Right hindlimb (tissue), 1 donor: Measurements from ENCODE around the gene PDK1.
A peak's percentile ranks its signal among the peaks of the same experiment; 100 is the strongest.
"Not testable (repeated sequence)": the region's sequence is repeated elsewhere in the genome, so short reads cannot be mapped to it uniquely, and the experiment has no call there.

Source experiments
- DNase-seq: peaks from one replicate; pipeline ENCODE4 v3.0.0-alpha.2; 2018

The PDK1 gene

DNA sequence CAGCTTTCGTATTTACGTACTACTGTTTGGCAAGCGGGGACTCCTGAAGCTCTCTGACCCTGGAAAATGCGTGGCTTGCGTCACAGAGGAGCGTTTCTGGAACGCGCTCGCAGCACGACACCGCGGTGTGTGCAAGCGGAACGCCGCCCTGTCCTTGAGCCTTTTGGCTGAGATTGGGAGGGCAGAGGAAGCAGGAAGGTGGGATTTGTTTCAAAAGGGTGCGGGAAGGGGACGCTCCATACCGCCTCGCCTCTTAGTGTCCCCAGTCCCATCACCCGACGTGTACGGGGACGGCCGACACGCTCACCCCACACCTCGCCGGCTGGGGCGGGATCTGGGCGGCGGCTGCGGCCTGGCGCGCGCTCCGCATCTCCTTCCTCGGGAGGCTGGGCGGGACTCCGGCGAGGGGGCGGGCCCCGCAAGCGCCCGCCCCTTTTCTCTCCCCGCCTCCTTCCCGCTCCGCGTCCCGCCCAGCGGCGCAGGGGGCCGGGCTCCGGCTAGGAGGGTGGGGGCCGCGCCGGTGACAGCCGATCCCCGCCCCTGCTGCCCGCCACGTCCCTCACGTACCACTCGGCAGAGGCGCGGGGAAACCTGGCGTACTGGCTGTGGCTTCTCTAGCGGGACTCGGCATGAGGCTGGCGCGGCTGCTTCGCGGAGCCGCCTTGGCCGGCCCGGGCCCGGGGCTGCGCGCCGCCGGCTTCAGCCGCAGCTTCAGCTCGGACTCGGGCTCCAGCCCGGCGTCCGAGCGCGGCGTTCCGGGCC, at the start of gene PDK1:
Gene PDK1, plus strand, starts transcription at position 569 of the 762 bp plus-strand sequence. Its CDS starts 61 bp downstream, at position 630.
- peak; percentile 91 for DNase-seq

DNA sequence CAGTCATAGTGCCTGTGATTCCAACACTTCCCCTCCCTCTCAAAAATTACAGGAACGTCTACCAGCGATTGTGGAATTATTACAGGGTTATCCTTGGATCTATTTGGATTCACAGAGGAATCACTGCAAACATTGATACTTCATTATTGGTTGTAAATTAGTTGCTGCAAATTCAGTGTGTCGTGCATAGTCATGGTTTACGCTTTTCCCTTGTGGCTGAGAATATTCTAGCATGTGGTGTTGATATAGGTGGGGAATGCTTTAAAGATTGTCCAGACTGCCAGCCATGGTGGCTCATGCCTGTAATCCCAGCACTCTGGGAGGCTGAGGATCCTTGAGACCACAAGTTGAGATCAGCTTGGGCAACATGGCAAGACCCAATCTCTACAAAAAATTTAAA, 48.7 kb upstream of the PDK1 start:
- no peak for DNase-seq

DNA sequence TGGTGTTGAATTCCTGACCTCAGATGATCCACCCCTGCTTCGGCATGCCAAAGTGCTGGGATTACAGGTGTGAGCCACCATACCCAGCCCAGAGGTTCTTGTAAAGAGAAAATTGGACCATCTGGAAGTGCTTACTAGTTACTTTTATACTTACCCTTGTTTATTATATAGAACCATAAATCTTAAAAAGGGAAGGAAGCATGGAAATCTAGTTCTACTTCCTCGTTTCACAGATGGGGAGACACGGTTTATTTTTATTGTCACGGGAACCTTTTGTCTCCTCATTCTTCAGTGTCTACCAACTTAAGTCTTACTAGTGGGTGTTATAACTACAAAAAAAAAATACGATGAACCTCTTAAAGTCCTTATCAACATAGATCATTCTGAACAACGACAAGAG, 45.8 kb upstream of the PDK1 start:
- no peak for DNase-seq

DNA sequence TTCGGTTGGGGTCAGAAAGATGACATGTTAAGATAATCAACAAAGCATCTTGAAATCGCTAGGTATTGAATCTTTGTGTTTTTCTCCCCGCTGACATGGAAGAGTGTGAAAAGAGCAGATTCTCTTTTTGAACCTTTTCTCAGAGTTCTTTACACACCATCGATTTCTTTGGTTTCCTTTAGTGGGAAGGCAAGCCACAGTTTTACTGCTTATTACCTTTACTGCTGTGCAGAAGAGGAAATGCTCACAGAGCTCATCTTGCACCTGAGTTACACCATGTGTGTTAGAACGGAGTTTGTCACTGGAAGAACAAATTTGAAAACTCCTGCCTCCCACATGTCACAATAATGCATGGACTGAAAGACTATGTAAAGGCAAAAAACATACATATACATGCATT, 45.3 kb upstream of the PDK1 start:
- no peak for DNase-seq

DNA sequence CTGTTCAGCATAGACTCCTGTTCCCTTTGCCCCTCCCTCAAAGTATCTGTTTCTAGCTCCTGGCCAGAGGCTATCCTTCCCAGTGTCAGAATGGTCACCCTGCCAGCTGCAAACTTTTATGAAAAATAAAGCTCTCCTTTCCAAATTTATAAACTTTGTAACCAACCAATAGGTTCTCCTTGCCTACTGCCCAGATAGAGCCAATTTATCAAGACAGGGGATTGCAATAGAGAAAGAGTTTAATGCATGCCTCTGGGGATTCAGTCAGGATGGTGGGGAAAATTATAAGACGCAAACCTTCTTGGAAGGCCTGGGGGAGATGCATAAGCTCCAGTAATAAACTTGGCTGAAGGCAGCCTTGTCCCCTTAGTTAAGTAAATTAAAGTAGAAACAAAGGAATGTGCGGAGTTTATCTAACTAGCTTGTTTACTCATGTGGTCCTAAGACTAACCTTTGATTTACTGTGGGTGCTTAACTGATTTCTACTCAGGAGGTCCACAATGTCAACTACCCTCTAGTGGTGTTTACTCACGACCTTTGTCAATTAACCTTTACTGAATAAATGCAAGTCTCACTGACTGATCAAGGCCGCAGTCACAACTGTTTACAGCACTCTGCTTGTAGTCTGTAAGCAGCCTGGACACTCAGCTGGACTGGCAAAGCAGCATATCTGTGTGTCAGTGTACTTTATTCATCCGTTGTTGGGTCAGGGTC, 42.9 kb upstream of the PDK1 start:
- DNase-seq = no peak

DNA sequence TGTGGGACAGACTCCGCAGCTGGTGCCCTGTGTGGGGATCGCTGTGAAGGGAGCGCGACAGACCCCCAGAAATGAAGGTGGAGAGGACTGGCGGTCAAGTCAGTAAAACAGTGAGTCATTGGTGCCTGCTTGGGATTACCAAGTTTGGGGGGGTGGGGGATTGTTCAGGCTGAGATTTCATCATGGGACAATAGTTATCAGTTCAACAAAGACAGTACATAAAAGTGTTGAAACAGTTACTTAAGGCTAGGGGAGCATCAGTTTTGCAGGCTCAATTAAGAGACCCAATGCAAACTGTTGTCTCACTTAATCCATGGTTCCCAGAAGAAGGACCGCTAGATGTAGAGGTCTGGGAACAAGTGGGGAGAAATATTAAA, 42.4 kb upstream of the PDK1 start:
- no peak for DNase-seq

DNA sequence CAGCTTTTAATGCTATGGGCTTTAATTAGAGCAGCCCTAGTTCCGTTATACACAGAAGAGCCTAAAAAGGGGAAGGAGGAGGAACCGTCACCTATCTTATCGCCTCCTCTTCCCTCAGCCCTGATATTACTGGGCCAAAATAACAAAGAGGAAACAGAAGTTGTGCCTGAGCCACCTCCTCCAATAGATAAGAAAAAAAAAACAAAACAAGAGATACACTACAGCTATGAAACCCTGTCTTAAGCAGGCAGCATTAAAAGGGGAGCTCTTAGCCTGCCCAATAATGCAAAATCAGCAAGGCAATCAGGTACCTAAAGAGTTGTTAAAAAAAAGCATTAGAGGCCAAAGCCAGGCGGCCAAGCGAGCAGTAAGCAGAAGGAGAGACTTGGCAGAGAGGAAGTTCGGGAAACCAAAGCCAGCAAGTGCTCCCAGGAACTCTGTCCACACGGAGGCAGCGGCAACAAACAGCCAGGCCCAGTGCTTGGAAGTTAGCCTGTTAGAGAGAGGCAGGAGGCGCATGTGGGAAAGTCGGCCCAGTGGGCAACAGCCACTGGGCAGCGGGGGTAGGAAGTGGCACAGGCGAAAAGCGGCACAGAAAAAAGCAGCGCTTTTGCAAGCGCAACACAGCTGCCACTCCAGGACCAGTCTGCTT, 41.8 kb upstream of the PDK1 start:
- no peak for DNase-seq

DNA sequence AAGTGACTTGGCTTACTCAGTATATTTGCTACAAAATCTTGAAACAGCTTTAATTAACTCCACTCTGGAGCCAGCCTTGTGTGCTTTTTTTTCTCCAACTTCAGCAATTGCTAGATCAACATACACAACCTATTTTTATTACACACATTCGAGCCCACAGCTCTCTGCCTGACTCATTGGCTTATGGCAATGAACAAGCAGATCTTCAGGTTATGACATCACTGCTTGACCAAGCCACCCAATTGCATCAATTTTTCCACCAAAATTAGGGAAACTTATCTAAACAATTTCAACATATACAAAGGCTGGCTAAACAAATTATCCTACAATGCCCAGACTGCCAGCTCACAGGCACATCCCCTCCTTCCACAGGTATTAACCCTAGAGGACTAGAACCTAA, 39.6 kb upstream of the PDK1 start:
- DNase-seq = no peak

DNA sequence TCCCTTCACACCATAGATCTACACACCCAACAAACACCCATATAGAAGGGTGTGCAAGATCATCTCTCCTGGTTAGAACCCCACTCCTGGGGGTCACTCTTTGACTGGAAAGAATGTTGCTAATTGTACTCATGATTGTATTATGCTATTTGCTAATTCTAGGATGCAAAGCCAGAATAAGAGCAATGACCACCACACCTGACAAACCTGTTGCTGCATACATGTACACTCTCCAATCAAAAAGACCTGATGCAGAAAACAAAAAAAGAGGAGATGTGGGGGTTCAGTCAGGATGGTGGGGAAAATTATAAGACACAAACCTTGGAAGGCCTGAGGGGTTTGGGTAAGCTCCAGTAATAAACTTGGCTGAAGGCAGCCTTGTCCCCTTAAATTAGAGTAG, 36.9 kb upstream of the PDK1 start:
- DNase-seq = no peak

DNA sequence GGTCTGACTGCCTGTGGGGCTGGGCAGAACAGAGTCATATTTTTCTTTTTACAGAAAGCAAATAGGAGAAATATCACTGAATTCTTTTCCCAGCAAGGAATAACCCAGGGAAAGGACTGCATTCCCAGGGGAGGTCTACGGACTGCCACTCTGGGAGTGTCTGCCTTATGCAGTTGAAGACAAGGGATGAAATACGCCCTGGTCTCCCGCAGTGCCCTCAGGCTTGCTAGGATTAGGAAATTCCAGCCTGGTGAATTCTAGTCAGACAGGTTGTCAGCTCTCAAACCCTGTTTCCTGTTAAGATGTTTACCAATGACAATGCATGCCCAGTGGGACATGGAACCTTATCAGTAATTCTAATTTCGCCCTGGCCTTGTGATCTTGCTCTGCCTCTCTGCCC, 30.3 kb upstream of the PDK1 start:
- no peak for DNase-seq

DNA sequence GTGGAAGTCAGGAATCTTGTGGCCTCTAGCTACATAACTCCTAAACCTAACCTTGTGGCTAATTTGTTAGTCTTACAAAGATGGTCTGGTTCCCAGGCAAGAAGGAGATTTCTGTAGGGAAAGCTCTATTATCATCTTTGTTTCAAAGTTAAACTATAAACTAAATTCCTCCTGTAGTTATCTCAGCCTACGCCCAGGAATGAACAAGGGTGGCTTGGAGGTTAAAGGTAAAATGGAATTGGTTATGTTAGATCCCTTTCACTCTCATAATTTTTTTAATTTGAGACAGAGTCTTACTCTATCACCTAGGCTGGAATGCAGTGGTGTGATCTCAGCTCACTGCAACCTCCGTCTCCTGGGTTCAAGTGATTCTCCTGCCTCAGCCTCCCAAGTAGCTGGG, 24.6 kb upstream of the PDK1 start:
- DNase-seq = no peak

DNA sequence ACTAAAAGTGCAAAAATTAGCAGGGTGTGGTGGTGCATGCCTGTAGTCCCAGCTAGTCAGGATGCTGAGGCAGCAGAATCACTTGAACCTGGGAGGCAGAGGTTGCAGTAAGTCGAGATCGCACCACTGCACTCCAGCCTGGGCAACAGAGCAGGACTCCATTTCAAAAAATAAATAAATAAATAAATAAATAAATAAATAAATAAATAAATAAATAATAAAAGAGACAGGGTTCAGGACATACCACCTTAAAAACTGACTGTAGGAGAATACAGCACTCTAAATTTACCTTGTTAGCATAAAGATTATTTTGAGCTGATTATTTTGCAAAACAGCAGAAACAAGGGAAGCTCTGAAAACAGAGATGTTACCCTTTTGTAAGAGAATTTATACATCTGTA, 23.4 kb upstream of the PDK1 start:
- DNase-seq = not testable (repeated sequence)

DNA sequence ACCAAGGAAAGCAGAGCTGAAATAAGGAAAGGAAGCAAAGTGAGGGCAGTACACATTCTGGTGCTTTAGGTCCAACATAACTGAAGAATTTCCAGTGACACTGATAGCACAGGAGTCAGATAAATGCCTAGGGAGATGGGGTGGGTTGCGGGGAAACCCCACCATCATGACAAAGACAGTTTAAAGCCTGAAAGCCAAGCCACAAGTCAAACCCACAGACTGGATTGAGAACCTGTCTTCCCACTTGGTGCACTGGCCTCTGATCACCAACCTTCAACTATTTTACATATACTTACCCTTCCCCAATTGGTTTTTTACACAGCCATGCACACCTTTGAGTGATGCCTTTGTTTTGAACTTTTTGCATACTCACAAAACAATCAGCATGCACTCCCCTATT, 22.2 kb upstream of the PDK1 start:
- DNase-seq = no peak

DNA sequence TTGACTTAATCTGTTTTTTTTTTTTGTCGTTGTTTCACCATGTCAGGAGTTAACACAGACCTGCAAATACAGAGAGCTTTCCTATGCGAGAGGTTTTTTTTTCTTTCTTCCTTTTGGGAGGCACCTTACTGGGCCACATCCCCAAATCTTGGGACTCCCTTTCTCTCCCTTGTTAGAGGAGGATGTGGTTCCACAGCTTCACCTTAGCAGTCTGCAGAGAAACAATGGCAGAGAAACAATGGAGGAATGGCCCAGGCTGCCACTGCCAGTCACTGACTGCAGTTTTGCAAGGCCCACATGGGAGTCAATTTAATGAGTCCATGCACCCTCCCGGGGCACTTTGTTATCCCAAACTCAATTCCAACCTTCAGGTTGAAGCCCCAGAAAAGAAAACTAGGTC, 20.8 kb upstream of the PDK1 start:
- no peak for DNase-seq

DNA sequence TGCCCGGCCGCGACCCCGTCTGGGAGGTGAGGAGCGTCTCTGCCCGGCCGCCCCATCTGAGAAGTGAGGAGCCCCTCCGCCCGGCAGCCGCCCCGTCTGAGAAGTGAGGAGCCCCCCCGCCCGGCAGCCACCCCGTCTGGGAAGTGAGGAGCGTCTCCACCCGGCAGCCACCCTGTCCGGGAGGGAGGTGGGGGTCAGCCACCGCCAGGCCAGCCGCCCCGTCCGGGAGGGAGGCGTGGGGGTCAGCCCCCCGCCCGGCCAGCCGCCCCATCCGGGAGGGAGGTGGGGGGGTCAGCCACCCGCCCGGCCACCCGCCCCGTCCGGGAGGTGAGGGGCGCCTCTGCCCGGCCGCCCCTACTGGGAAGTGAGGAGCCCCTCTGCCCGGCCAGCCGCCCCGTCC, 18.0 kb upstream of the PDK1 start:
- not testable (repeated sequence) for DNase-seq

DNA sequence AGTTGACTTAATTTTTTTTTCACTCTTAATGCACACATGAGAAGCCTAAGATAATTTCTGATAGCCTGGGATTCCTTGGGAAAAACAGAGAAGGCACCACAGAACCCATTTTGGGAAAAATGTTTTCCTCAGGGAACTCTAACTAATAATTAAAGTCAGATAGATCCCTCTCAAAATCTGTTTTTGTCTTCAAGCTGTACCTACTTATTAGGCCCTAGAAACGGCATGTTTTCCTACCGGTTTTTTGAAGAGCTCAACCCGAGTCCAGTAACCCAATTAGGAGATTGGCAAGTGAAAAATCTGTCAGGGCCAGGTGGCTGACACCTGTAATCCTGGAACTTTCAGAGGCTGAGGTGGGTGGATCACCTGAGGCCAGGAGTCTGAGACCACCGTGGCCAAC, 16.1 kb upstream of the PDK1 start:
- DNase-seq = no peak

DNA sequence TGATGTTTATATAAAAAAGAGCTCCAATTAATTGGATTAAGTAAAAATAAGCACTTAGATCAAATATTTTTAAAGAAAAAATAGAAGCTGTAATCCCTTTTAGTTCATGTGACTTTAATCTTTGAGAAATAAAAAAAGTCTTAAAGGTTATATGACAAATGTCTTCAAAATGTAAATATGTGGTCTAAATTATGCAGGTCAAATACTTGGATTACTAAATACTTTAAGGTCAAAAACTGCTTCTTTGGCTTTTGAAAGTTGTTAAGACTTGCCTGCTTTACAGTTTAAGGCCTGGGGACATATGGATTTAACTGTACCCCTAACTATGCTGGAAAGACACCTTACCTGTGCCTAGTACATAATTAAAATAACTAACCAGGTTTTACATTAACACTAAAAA, 15.5 kb upstream of the PDK1 start:
- no peak for DNase-seq

DNA sequence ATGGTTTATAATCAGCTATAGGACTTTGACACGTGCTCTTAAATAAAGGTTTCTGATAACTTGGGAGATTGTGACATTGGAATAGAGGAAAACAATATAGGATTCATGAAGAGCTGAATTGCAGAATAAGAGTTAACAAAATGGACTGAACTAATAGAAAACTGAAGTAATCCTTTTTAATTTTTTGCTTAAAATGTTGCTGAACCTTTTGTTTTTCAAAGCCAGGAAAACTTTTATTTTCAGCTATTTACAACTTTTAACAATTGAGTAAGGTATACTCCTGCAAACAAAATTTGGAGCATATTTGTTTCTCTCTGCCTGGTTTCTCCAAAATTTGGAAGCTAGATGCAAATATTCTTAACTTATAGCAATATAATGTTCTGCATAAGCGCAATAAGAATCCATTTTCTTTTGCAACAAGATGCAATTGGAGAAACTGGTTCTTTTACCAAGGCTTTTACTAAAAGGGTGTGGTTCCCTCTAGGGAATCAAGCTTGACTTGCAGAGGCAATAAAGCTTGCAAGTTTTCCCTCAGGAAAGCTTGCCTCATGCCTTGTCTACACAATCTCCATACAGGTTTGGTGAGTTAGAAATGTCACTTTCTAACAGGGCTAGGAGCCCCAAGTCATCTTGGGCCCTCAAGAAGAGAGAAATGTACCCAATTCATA, 10.3 kb upstream of the PDK1 start:
- no peak for DNase-seq

DNA sequence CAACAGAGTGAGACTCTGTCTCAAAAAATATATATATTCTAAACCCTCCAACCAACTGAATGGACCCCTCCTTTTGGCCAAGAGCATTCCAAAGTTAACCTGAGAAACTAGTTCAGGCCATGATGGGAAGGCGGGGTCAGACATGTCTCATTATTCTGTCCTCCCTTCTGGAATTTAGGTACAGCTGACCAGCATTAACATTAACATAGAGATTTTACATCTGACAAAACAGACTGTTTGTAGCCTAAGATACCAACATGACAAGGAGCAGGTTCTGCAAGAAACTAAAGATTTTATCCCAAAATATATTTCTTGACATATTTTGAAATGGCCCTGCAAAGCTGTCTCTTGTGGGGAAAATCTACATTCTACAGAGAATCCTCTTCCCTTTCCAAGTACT, 6.8 kb upstream of the PDK1 start:
- no peak for DNase-seq

DNA sequence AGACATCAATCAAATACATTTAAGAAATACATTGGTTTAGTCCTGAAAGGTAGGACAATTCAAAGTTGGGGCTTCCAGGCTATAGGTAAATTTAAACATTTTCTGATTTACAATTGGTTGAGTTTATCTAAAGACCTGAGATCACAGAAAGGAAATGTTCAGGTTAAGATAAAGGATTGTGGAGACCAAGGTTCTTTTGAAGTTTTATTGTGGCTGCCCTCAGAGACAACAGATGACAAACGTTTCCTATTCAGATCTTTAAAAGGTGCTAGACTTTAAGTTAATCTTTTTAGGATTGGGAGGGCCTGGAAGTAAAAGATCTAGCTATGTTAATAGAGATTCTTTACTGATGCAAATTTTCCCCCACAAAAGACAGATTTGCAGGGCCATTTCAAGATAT, 6.1 kb upstream of the PDK1 start:
- DNase-seq = not testable (repeated sequence)

DNA sequence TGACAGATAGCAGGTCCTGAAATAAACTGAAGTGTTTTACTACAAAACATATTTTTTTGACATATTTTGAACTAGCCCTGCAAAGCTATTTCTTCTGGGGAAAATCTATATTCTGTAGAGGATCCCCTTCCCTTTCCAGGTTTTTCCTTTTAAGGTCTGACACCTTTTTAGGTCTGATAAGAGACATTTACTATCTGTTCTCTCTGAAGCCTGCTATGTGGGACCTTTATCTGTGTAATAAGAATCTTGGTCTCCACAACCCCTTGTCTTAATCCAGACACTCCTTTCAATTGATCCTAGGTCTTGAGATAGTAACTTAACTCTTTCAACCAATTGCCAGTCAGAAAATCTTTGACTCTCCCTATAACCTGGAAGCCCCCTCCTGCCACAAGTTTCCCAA, 5.5 kb upstream of the PDK1 start:
- no peak for DNase-seq

DNA sequence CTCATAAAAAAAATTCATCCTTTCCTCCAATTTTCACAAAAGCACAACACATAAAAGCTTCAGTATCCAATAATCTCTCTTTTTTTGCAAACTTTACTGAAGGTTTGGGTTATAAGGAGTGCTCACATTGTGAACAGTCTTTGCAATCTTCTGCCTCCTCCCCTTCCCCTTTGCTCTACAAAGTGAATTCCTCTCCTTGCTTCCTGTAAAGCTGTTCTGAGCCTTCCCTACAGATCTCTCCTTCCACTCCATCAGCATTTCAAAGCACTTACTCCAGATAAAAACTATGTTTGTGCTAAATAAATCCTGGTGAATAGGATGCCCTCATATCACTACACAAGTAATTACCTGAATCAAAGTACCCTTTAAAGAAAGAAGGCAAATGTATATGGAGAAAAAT, 4.6 kb upstream of the PDK1 start:
- no peak for DNase-seq

DNA sequence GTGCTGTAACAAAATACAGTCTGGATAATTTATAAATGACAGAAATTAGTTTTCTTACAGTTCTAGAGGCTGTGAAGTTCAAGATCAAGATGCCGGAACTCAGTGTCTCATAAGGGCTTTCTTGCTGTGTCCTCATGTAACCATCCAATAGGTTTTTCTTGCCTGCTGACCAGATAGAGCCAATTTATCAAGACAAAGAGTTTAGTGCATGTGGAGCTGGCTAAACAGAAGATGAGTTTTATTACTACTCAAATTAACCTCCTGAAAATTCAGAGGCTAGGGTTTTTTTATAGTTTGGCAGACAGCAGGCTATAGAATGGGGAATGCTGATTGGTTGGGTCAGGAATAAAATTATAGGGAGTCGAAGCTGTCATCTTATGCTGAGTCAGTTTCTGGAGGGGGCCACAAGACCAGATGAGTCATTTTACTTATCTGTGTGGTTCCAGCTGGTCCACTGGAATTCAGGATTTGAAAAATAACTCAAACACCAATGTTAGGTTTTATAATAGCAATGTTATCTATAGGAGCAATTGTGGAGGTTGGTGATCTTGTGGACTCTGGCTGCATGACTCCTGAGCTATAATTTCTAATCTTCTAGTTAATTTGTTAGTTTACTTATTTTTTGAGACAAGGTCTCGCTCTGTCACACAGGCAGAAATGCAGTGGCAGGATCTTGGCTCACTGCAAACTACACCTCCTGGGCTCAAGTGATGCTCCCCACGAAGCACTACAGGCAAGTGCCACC, 3.2 kb upstream of the PDK1 start:
- DNase-seq = no peak
